Mesothelial cell of epicardium (in vitro differentiated cells): ENCODE data around the gene OR11A1. TPM values are rescaled to one million over a fixed set of nuclear protein-coding genes. Genes with fewer than 3 reads are reported as not detected.

Experiments used
- DNase-seq, 2 experiments: peaks; one replicate each; pipeline ENCODE4 v3.0.0; 2021; ENCODE audit warnings: low spot score in 2 of 2; ENCODE audit not compliant: unreplicated experiment in 2 of 2
- H3K27ac Mint-ChIP-seq: 2 replicates; pipeline ENCODE4 v1.8.0; 2021; ENCODE audit warnings: mixed read lengths
- H3K27me3 Mint-ChIP-seq: 2 replicates; pipeline ENCODE4 v1.8.0; 2021; ENCODE audit warnings: low read depth, mixed read lengths
- H3K36me3 Mint-ChIP-seq: 2 replicates; pipeline ENCODE4 v1.8.0; 2021; ENCODE audit warnings: mixed read lengths
- H3K4me1 Mint-ChIP-seq: 2 replicates; pipeline ENCODE4 v1.8.0; 2021; ENCODE audit warnings: mixed read lengths
- H3K4me3 Mint-ChIP-seq: 2 replicates; pipeline ENCODE4 v1.8.0; 2021; ENCODE audit warnings: mild to moderate bottlenecking, moderate library complexity, mixed read lengths
- H3K9me3 Mint-ChIP-seq: 2 replicates; pipeline ENCODE4 v1.8.0; 2021; ENCODE audit warnings: mixed read lengths
- CTCF ChIP-seq: fragments of 200-600 bp; sonication (generic); IDR thresholded peaks from one replicate; pipeline ENCODE4 v1.5.0; 2021; ENCODE audit warnings: antibody characterized with exemption; ENCODE audit not compliant: unreplicated experiment
- total RNA-seq: library from RNA; stranded (reverse); gene quantifications from 3 replicates; pipeline ENCODE4 v1.2.1, GENCODE V29; 2021

The OR11A1 gene
- not detected in 3 replicates for total RNA-seq

- DNase-seq, result no peak
- Mint-ChIP-seq H3K27ac (no peak within 1 kb of the TSS), H3K4me3 (no peak within 1 kb of the TSS), H3K27me3 (peaks cover 31% of the 10 kb centered on the region), H3K4me1 (no peaks in the 10 kb centered on the region), H3K9me3 (no peaks in the 10 kb centered on the region), H3K36me3 (no peaks in the 10 kb centered on the region)
- TF ChIP-seq CTCF, result no peak
These were observed at the start of gene OR11A1, which contains the start of gene OR2H1 for GRCh38 chr6:29456971-29457370. OR11A1 (minus strand) TSS chr6:29457071; CDS start chr6:29427641, 29,430 bp downstream. OR2H1 (plus strand) TSS chr6:29457155; CDS start chr6:29461770, 4,615 bp downstream.

GRCh38 chr6:29506446-29507067 is 49.7 kb upstream of the OR11A1 start:
- Mint-ChIP-seq H3K9me3 (no peaks in the 10 kb centered on the region), H3K4me1 (no peaks in the 10 kb centered on the region), H3K36me3 (no peaks in the 10 kb centered on the region), H3K27me3 (peaks cover 55% of the 10 kb centered on the region), H3K27ac (no peak overlapping the region), H3K4me3 (no peak overlapping the region)
- DNase-seq, result no peak
- TF ChIP-seq CTCF, result no peak

- no peak overlapping the region for H3K4me3 Mint-ChIP-seq
- H3K36me3 Mint-ChIP-seq, result no peaks in the 10 kb centered on the region
- no peak for DNase-seq
- H3K9me3 Mint-ChIP-seq, result no peaks in the 10 kb centered on the region
- H3K27me3 Mint-ChIP-seq, result peaks cover 50% of the 10 kb centered on the region
- no peak for TF ChIP-seq CTCF
- no peaks in the 10 kb centered on the region for H3K4me1 Mint-ChIP-seq
- H3K27ac Mint-ChIP-seq, result no peak overlapping the region
These were observed 48.9 kb upstream of the OR11A1 start for GRCh38 chr6:29505808-29506207.

GRCh38 chr6:29504961-29505360 is 48.1 kb upstream of the OR11A1 start:
- peaks cover 49% of the 10 kb centered on the region for H3K27me3 Mint-ChIP-seq
- no peak for DNase-seq
- no peak for TF ChIP-seq CTCF
- H3K4me1 Mint-ChIP-seq, result no peaks in the 10 kb centered on the region
- H3K9me3 Mint-ChIP-seq, result no peaks in the 10 kb centered on the region
- H3K27ac Mint-ChIP-seq, result no peak overlapping the region
- no peak overlapping the region for H3K4me3 Mint-ChIP-seq
- H3K36me3 Mint-ChIP-seq, result no peaks in the 10 kb centered on the region

- no peak for TF ChIP-seq CTCF
- Mint-ChIP-seq H3K4me1 (no peaks in the 10 kb centered on the region), H3K36me3 (no peaks in the 10 kb centered on the region), H3K4me3 (no peak overlapping the region), H3K27me3 (peaks cover 43% of the 10 kb centered on the region), H3K27ac (no peak overlapping the region), H3K9me3 (no peaks in the 10 kb centered on the region)
- DNase-seq, result no peak
These were observed 45.7 kb upstream of the OR11A1 start for GRCh38 chr6:29502597-29502996.
